H54 (cell line): ENCODE results near the gene FCGBP.

Experiments
- DNase-seq: peaks from one replicate; pipeline ENCODE4 v3.0.0; 2011; ENCODE audit warnings: low spot score, mixed read lengths; ENCODE audit not compliant: insufficient read length
- FAIRE-seq: peaks from 3 replicates; lab custom pipeline; 2011; peaks lifted over from hg19 to GRCh38; lab: Jason Lieb, UNC
- POLR2A ChIP-seq: IDR thresholded peaks from 2 replicates; pipeline ENCODE4 v1.6.1; 2011; ENCODE audit warnings: low read depth, mild to moderate bottlenecking, low read length

FCGBP gene

GRCh38 chr19:39935364-39935661 lies 879 bp upstream of the FCGBP start:
- TF ChIP-seq POLR2A = no peak
- FAIRE-seq = no peak

GRCh38 chr19:39929750-39930149 lies 4.7 kb downstream of the FCGBP start:
- no peak for TF ChIP-seq POLR2A
- DNase-seq (no peak), FAIRE-seq (no peak)

More at GRCh38 chr19:39935364-39935661, 879 bp upstream of the FCGBP start:
- no peak for DNase-seq

GRCh38 chr19:39928357-39928725 lies 6.1 kb downstream of the FCGBP start:
- no peak for FAIRE-seq
- TF ChIP-seq POLR2A = no peak
- no peak for DNase-seq

DNA sequence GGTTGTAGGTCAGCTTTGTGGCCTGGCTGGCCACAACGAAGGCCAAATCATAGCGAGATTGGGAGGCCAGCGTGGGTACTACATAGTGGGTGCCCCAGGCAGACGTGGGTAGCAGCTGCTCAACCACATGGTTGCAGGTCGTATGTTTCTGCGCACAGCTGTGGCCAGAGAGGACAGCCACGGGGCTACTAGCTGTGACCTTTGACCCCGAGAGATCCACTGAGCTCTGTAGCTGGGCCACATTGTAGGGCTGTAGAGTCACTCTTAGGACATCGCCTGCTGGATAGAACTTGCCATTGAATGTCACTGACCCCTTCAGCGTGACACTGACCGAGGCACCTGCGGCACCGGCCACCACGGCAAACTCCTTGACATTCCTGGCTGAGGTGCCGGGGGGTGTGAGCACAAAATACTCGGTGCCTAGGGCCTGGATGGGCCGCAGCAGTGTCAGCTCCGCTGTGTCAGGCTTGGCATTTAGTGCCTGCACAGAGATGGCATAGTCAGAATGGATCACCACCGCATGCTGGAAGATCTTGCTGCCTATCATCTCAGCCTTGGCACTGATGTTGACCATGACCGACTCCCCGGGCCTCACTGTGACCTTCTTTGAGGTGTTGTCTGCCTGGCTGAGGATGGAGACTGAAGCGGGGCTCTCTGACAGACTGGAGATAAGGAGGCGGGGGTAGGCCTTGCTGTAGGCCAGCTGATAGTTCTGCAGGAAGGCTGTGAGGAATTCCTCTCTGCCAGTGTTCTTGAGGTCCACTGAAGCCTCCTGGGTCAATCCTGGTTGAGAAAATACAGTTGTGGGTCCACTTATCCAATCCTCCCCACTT lies 6.7 kb downstream of the FCGBP start:
- DNase-seq = no peak
- TF ChIP-seq POLR2A = no peak
- no peak for FAIRE-seq

GRCh38 chr19:39927076-39927475 lies 7.4 kb downstream of the FCGBP start:
- no peak for DNase-seq
- no peak for FAIRE-seq
- no peak for TF ChIP-seq POLR2A

DNA sequence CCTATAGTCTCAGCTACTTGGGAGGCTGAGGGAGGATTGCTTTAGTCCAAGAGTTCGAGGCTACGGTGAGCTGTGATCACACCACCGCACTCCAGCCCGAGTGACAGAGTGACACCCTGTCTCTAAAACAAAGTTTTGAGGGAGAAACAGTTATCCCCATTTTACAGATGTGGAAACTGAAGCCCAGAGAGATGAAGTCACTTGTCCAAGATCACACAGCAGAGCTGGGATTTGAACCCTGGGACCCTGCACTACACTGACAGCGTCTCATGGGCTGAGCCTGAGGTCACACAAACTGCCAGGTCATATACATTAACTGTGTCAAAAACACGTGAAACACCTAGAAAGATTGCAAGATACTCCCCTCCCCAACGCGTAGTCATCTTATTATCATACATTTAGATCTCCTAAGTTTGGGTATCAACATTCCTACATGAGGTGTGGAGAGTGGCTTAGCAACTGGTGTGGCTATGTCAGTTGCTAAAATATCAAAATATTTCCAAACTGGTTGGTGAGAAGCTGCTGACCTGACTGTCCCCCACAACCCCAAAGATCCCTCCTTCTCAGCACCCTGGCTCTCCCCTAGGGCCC lies 8.2 kb downstream of the FCGBP start:
- no peak for DNase-seq
- TF ChIP-seq POLR2A = no peak
- no peak for FAIRE-seq

- no peak for FAIRE-seq
- TF ChIP-seq POLR2A = no peak
- no peak for DNase-seq
These were observed 9.5 kb downstream of the FCGBP start for GRCh38 chr19:39924952-39925351.

DNA sequence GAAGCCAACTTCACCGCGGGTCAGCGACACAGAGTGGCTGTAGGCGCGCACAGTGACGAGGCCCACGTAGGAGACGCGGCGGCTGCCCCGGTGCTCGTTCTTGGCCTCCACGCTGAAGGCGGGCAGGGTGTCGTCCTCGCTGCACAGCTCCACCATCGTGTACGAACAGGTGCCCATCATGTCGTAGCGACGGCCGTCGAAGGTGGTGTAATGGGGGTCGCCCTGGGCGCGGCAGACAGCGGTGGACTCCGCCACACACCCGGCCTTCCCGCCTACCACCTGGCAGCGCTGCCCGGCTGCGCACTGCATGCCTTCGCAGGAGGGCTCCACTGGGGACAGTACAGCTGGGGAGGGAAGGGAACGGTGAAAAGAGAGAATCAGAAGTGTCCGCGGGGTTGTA lies 10.0 kb downstream of the FCGBP start:
- no peak for FAIRE-seq
- TF ChIP-seq POLR2A = no peak
- DNase-seq = no peak

- no peak for DNase-seq
- FAIRE-seq = no peak
- TF ChIP-seq POLR2A = no peak
These were observed 10.6 kb downstream of the FCGBP start for GRCh38 chr19:39923862-39924261.

- DNase-seq (no peak), FAIRE-seq (no peak)
- no peak for TF ChIP-seq POLR2A
These were observed 14.5 kb downstream of the FCGBP start for GRCh38 chr19:39919976-39920375.

- no peak for DNase-seq
- FAIRE-seq = no peak
- no peak for TF ChIP-seq POLR2A
These were observed 16.2 kb downstream of the FCGBP start for GRCh38 chr19:39918183-39918651.

DNA sequence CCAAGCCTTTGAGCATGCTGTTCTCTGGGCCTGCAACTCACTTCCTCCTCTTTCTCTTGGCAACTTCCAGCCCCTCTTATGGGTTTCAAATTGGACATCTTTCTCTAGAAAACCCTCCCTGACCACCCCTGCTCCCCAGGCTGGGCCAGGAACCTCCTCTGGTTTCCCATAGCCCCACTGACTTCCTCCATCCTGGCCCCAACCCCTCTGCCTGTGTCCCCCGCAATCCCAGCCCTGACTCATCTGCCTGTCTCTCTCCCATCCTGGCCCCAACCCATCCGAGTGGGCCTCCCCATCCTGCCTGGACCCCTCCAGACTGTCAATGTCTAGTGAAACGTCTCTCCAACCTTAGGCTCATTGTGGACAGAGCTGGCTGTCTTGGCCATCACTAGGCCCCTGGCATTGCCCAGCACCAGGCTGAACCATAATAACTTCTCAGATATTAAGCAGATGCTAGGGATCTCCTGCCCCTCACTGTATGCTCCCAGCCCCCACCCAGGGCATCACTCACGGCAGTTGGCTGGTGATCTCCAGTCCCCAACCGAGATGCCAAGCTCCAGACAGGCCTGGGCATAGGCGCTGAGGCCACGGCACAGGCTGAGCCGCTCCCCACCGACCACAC lies 16.8 kb downstream of the FCGBP start:
- FAIRE-seq (no peak), DNase-seq (no peak)
- TF ChIP-seq POLR2A = no peak

- TF ChIP-seq POLR2A = no peak
- DNase-seq (no peak), FAIRE-seq (no peak)
These were observed 17.5 kb downstream of the FCGBP start for GRCh38 chr19:39916851-39917396.

- FAIRE-seq = no peak
- no peak for DNase-seq
- TF ChIP-seq POLR2A = no peak
These were observed 18.2 kb downstream of the FCGBP start for GRCh38 chr19:39916236-39916635.
